ENCODE measurements around the gene TAOK2. TPM values are rescaled to one million over a fixed set of nuclear protein-coding genes. Genes with fewer than 3 reads are reported as not detected.

TAOK2 gene
- total and polyA plus RNA-seq, 2 of the 13 experiments (the other 11 are each of a cell fraction or from before 2014, with no cell fraction given): 17.4 to 43.2 TPM

DNA sequence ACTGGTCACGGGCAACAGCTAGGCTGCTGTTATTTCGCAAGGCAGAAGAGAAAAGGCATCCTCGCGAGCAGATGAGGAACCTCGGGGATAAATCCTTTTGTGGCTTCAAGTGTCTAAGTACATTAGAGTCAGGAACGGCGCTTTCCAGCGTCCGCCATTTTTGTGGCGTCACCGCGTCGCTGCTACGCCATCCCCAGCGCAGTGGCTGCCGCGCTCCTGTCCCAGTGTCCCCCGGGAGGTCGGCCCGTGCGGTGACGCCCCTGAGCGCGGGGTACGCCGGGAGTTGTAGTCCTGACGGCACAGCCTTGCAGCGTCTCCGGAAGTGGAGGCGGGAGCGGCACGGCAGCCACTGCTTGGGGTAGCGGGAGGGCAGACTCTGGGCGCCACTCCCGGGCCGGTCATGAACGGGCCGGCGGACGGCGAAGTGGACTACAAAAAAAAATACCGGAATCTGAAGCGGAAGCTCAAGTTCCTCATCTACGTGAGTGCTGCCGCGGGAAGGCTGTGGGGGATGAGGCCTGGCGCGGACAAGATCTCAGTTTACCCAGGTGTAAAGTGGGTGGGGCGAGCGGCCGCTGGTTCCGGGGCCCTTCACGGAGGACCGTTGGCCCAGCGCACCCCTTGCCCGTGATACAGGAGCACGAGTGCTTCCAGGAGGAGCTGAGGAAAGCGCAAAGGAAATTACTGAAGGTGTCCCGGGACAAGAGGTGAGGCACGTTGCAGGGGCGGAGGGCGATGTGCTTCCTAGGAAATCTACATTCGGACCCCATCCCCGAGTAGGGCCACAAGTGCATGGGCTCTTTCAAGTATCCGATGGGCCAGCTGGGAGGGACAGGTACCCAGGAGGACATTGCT, 22.5 kb downstream of the TAOK2 start, which contains the start of gene INO80E (continued):
- TF ChIP-seq, protein P1, sequence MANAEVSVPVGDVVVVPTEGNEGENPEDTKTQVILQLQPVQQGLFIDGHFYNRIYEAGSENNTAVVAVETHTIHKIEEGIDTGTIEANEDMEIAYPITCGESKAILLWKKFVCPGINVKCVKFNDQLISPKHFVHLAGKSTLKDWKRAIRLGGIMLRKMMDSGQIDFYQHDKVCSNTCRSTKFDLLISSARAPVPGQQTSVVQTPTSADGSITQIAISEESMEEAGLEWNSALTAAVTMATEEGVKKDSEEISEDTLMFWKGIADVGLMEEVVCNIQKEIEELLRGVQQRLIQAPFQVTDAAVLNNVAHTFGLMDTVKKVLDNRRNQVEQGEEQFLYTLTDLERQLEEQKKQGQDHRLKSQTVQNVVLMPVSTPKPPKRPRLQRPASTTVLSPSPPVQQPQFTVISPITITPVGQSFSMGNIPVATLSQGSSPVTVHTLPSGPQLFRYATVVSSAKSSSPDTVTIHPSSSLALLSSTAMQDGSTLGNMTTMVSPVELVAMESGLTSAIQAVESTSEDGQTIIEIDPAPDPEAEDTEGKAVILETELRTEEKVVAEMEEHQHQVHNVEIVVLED (CRISPR knock-in tag; IDR thresholded peaks at IDR 0.05; ENCODE audit: borderline replicate concordance): peak; percentile 99
- TF ChIP-seq, protein P2, sequence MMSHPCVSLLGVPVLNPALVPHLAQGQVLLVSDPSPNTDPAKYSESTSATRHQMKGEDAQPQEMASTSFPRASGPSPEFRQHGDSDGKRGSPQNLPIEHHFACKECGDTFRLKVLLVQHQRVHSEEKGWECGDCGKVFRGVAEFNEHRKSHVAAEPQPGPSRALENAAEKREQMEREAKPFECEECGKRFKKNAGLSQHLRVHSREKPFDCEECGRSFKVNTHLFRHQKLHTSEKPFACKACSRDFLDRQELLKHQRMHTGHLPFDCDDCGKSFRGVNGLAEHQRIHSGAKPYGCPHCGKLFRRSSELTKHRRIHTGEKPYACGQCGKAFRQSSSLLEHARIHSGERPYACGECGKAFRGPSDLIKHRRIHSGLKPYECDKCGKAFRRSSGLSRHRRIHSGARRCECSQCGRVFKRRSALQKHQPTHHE (CRISPR knock-in tag; IDR thresholded peaks at IDR 0.05; ENCODE audit: borderline replicate concordance): 0 out of 2 replicates have a peak, but pooled peaks have one; percentile 54
- TF ChIP-seq, protein P3, sequence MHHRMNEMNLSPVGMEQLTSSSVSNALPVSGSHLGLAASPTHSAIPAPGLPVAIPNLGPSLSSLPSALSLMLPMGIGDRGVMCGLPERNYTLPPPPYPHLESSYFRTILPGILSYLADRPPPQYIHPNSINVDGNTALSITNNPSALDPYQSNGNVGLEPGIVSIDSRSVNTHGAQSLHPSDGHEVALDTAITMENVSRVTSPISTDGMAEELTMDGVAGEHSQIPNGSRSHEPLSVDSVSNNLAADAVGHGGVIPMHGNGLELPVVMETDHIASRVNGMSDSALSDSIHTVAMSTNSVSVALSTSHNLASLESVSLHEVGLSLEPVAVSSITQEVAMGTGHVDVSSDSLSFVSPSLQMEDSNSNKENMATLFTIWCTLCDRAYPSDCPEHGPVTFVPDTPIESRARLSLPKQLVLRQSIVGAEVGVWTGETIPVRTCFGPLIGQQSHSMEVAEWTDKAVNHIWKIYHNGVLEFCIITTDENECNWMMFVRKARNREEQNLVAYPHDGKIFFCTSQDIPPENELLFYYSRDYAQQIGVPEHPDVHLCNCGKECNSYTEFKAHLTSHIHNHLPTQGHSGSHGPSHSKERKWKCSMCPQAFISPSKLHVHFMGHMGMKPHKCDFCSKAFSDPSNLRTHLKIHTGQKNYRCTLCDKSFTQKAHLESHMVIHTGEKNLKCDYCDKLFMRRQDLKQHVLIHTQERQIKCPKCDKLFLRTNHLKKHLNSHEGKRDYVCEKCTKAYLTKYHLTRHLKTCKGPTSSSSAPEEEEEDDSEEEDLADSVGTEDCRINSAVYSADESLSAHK (CRISPR knock-in tag; IDR thresholded peaks at IDR 0.05; ENCODE audit: borderline replicate concordance): no peak
- TF ChIP-seq MBD4 (IDR thresholded peaks at IDR 0.05; ENCODE audit: borderline replicate concordance, low read length): no peak
- TF ChIP-seq, protein P4, sequence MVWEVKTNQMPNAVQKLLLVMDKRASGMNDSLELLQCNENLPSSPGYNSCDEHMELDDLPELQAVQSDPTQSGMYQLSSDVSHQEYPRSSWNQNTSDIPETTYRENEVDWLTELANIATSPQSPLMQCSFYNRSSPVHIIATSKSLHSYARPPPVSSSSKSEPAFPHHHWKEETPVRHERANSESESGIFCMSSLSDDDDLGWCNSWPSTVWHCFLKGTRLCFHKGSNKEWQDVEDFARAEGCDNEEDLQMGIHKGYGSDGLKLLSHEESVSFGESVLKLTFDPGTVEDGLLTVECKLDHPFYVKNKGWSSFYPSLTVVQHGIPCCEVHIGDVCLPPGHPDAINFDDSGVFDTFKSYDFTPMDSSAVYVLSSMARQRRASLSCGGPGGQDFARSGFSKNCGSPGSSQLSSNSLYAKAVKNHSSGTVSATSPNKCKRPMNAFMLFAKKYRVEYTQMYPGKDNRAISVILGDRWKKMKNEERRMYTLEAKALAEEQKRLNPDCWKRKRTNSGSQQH (CRISPR knock-in tag; IDR thresholded peaks at IDR 0.05; ENCODE audit: low read depth): no peak
- 0 out of 2 replicates have a peak, but pooled peaks have one; percentile 71 for TF ChIP-seq SMAD3 (CRISPR knock-in tag; IDR thresholded peaks at IDR 0.05)
- no peak for TF ChIP-seq LCORL (IDR thresholded peaks at IDR 0.05)
- peak; percentile 65; the same call in 1 of the 2 replicates for TF ChIP-seq LCORL (CRISPR knock-in tag; IDR thresholded peaks at IDR 0.05)
- TF ChIP-seq DPF2 (CRISPR knock-in tag; IDR thresholded peaks at IDR 0.05; ENCODE audit: borderline replicate concordance, low read depth): no peak; the same call in 1 of the 2 replicates
- TF ChIP-seq REPIN1 (CRISPR knock-in tag; IDR thresholded peaks at IDR 0.05; ENCODE audit: borderline replicate concordance, low read depth): peak; percentile 54; the same call in 1 of the 2 replicates
- no peak for TF ChIP-seq TRIM24 (CRISPR knock-in tag; IDR thresholded peaks at IDR 0.05)
- TF ChIP-seq ARNTL (CRISPR knock-in tag; IDR thresholded peaks at IDR 0.05): peak; percentile 86
- TF ChIP-seq CCAR2 (optimal IDR thresholded peaks at IDR 0.05; ENCODE audit: low read depth, low read length): no peak
- TF ChIP-seq ZSCAN31 (CRISPR knock-in tag; IDR thresholded peaks at IDR 0.05; ENCODE audit: low read depth): peak; percentile 82; the same call in 1 of the 2 replicates
- TF ChIP-seq, protein P5, sequence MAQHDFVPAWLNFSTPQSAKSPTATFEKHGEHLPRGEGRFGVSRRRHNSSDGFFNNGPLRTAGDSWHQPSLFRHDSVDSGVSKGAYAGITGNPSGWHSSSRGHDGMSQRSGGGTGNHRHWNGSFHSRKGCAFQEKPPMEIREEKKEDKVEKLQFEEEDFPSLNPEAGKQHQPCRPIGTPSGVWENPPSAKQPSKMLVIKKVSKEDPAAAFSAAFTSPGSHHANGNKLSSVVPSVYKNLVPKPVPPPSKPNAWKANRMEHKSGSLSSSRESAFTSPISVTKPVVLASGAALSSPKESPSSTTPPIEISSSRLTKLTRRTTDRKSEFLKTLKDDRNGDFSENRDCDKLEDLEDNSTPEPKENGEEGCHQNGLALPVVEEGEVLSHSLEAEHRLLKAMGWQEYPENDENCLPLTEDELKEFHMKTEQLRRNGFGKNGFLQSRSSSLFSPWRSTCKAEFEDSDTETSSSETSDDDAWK (CRISPR knock-in tag; IDR thresholded peaks at IDR 0.05): no peak
- TF ChIP-seq, protein P6, sequence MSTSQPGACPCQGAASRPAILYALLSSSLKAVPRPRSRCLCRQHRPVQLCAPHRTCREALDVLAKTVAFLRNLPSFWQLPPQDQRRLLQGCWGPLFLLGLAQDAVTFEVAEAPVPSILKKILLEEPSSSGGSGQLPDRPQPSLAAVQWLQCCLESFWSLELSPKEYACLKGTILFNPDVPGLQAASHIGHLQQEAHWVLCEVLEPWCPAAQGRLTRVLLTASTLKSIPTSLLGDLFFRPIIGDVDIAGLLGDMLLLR (CRISPR knock-in tag; IDR thresholded peaks at IDR 0.05): peak; percentile 67
- peak; percentile 95 for TF ChIP-seq NR2C2 (CRISPR knock-in tag; IDR thresholded peaks at IDR 0.05; ENCODE audit: borderline replicate concordance)
- TF ChIP-seq HMGA1 (CRISPR knock-in tag; conservative IDR thresholded peaks at IDR 0.05): no peak

All from HepG2 (cell line).